SK-N-SH treated with all-trans-retinoic acid at 6 μM for 48 hours (cell line): ENCODE measurements around the gene SIL1.

Source experiments
- ARNTL ChIP-seq: fragments of 450-650 bp; formaldehyde crosslinking; IDR thresholded peaks from 2 replicates; pipeline ENCODE4 v1.5.0; 2020; ENCODE audit warnings: low read depth, mild to moderate bottlenecking, moderate library complexity, borderline replicate concordance
- PATZ1 ChIP-seq: fragments of 250-450 bp; sonication (Bioruptor Pico); IDR thresholded peaks from 2 replicates; pipeline ENCODE4 v1.8.0; 2020; ENCODE audit warnings: mild to moderate bottlenecking, moderate library complexity, borderline replicate concordance
- PPARA ChIP-seq: fragments of 250-450 bp; sonication (Bioruptor Pico); IDR thresholded peaks from 2 replicates; pipeline ENCODE4 v1.5.0; 2020; ENCODE audit warnings: mild to moderate bottlenecking, borderline replicate concordance
- SNAI2 ChIP-seq: fragments of 250-450 bp; sonication (Bioruptor Pico); IDR thresholded peaks from 2 replicates; pipeline ENCODE4 v1.5.0; 2020; ENCODE audit warnings: mild to moderate bottlenecking, moderate library complexity
- TSHZ2 ChIP-seq: fragments of 250-450 bp; sonication (Bioruptor Pico); IDR thresholded peaks from 2 replicates; pipeline ENCODE4 v1.5.0; 2020; ENCODE audit warnings: mild to moderate bottlenecking, moderate library complexity
- ZFP3 ChIP-seq: fragments of 250-450 bp; sonication (Bioruptor Pico); IDR thresholded peaks from 2 replicates; pipeline ENCODE4 v1.5.0; 2020; ENCODE audit warnings: mild to moderate bottlenecking, moderate library complexity

GRCh38 chr5:138926257-138926656 is 271.9 kb downstream of the SIL1 start:
- TF ChIP-seq ARNTL (CRISPR knock-in tag) (no peak), SNAI2 (CRISPR knock-in tag) (no peak), ZFP3 (CRISPR knock-in tag) (no peak), PPARA (CRISPR knock-in tag) (no peak), PATZ1 (CRISPR knock-in tag) (no peak), TSHZ2 (CRISPR knock-in tag) (no peak)
